Measurements from ENCODE around the gene ETNK2. TPM values are rescaled to one million over a fixed set of nuclear protein-coding genes. Genes with fewer than 3 reads are reported as not detected.

The ETNK2 gene
- total RNA-seq, 1 experiment from 2014 or later, result 9.7 TPM

DNA sequence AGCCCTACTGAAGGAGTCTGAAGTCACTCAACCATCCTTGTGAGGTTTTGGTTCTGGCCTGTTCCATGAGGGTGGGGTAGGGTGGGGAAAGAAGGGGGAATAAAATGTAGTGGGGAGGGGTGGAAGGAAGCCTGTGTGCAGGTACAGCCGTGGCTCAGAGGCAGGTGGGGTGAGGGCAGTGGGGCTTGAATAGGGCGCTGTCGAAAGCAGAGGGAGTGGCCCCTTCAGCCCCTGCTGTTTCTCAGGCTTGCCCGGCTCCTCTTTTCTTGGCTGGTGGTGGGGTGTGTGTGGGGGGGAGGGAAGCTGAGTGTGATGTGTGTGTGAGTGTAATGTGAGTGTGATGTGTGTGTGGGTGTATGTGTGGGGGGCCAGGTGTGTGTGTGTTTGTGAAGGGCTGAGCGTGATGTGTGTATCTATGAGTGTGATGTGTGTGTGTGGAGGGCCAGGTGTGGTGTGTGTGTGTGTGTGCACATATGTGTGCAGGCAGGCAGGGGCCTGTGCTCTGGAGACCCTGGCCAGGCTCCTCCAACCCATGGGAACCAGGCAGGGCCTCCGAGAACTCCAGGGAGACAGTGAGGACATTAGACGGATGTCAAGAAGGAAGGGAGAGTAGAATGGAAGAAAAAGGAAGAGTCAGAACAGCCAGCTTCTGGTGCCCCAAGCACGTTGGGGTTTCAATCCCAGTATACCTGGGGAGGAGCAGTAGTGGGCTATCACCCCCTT, 69.9 kb downstream of the ETNK2 start:
- no peak for DNase-seq (ENCODE audit: low read depth)

- DNase-seq (ENCODE audit: low read depth), result no peak
Observed at GRCh38 chr1:204081164-204081790, 70.6 kb downstream of the ETNK2 start.

Other genes starting within 250 kb of the ETNK2 start
- gene SOX13, start 78.9 kb downstream of the ETNK2 start, total RNA-seq (2014; rRNA removed; shearing (Covaris generic)), result 7.4 and 7.9 TPM in 2 replicates
- not detected in 2 replicates for gene REN, start 14.3 kb upstream of the ETNK2 start, total RNA-seq (2014; rRNA removed; shearing (Covaris generic))
- gene KISS1, start 44.4 kb upstream of the ETNK2 start, total RNA-seq (2014; rRNA removed; shearing (Covaris generic)), result not detected in 2 replicates
- gene GOLT1A, start 61.9 kb upstream of the ETNK2 start, total RNA-seq (2014; rRNA removed; shearing (Covaris generic)), result not detected in 2 replicates
- gene PLEKHA6, start 207.9 kb upstream of the ETNK2 start, total RNA-seq (2014; rRNA removed; shearing (Covaris generic)), result 0.19 and 0.33 TPM in 2 replicates

Measured in HT1080 (cell line).